ENCODE measurements around the gene MYO9B.
"Not testable (repeated sequence)": the region's sequence is repeated elsewhere in the genome, so short reads cannot be mapped to it uniquely, and the experiment has no call there.

Gene MYO9B

DNA sequence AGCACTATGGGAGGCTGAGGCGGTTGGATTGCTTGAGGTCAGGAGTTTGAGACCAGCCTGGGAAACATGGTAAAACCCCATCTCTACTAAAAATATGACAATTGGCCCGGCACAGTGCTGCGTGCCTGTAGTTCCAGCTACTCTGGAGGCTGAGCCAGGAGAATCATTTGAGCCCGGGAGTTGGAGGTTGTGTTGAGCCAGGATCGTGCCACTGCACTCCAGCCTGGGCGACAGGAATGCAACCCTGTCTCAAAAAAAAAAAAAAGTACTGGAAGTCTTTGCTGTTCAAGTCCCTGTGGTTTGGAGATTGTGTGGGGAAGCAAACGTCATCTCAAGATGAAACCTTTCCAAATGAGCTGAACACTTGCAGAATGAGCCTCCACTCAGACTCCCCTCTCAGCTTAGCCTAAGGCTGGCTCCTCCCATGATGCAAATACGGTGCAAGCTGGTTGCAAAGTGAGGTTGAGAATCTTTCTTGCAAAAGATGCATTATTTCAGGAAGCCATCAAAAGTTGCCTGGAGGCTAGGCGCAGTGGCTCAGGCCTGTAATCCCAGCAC is 46.2 kb downstream of the MYO9B start:
- DNase-seq: no peak

DNA sequence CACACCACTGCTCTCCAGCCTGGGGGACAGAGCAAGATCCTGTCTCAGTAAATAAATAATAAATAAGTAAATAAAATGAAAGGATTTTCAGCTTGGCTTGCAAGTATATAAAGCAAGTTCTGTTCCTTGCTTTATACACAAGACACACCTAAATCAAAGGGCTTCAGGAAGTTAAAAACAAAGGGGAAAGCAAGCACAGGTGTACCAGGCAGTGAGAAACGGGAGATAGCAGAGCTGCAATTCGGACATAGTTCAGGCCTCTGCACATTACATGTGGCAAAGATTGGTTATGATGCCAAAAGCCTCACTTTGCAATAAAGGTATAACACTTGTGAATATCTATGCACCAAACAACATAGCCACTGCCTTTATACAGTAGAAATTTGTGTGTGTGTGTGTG is 47.5 kb downstream of the MYO9B start:
- no peak for DNase-seq

DNA sequence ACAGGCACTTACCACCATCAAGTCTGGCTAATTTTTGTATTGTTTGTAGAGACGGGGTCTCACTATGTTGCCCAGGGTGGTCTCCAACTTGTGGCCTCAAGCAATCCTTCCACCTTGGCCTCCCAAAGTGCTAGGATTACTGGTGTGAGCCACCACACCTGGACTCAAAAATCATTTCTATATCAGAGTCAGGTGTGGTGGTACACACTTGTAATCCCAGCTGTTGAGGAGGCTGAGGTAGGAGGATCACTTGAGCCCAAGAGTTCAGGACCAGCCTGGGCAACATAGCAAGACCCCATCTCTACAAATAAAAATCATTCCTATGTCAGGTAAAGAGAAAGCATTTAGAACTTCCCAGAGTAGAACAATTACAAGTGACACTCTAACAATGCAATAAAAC is 48.4 kb downstream of the MYO9B start:
- DNase-seq: no peak

DNA sequence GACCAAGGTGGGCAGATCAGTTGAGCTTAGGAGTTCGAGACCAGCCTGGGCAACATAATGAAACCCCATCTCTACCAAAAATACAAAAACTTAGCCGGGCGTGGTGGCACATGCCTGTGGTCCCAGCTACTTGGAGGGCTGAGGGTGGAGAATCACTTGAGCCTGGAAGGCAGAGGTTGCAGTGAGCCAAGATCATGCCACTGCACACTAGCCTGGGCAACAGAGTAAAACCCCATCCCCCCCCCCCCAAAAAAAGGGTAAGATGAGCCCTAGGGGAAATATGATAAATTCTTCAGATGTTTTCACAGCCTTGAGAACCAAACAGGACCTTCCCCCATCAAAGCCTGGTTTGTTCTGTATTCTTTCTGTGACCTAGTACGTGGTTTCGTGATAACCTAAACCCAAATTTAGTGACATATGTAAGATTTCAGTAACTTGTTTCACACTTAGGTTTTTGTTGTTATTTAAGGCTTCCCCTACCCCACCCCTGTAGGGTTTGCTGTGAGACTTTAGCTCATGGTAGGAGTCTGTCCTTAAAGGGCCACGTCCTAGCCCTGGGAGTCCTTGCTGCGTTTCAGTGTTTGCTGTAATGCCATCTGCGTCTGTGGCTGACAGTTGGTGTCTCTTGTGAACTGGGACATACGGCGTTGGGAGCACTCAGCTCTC is 49.6 kb downstream of the MYO9B start:
- DNase-seq: no peak

DNA sequence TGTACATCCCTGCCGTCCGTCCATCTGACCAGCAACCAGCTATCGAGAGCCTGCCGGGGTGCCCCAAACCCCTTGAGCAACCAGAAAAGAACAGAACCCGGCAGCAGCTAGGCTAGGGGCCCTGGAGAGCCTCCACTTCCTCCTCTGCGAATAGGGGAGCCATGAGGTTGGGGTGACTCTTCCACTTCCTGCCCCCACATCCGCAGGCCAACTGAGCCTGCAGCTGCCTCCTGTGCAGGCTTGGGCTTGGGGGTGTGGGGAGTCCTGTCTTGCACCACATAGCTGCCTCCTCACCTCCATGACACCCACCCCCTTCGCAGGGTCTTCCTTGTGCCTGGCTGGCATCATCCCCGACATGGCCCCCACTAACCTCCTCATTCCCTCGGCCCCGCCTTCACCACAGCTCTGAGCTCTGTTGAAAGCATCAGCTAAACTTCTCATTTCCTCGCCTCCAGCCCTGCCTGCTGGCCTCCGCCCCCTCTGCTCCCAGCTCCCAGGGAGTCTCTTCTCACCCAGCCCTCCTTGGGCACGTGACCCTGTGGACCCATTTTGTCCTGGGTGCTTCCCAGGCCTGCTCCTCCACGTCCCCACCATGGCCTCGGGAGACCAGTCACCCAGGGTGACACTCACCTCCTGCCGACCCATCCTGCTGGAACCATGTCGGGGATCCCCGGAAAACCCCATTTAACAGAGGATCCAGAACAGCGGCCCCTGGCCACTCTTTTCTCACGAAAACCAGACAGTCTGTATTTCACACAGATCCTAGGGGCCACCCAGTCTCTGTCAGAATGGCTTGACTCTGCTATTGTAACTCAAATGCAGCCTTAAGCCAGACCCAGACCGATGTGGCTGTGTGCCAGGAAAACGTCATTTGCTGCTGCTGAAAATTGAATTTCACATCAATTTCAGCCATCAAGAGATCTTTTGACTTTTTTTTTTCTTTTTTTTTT is 50.4 kb downstream of the MYO9B start:
- DNase-seq: peak; percentile 11

DNA sequence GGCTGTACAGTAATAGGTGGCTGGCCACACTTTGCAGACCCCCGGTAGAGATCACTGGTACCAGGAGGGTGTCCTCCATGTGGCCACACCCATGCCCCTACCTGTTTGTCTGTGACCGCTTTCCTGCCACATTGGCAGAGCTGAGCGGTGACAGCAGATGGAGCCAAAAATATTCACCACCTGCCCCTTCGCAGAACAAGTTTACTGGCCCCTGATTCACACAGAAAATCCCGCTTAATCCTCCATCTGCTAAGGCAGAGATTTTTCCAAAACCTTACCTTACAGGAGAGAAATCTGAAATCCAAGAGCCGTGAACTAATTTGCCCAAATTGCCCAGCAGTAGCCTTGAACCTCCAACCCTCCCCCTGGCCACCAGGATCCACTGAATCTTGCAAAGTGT is 52.1 kb downstream of the MYO9B start:
- DNase-seq: no peak

DNA sequence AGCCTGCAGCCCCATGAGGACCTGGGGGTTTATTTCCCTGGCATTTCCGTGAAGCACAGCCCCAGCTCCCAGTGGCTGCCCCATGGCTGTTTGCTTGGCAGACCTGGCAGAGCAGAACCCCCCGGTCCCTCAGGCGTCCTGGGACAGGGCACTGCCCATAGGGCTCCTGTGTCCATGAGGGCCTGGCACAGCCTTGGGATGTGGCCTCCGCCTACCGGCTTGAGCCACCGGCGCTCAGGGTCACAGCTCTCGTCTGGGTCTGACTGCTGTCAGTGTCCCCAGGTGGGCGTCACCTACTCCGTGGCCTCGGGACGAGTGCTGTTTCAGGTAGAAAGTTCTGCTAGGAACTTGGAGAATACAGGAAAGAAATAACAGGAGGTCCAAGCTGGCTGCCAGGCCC is 52.8 kb downstream of the MYO9B start:
- DNase-seq: no peak

DNA sequence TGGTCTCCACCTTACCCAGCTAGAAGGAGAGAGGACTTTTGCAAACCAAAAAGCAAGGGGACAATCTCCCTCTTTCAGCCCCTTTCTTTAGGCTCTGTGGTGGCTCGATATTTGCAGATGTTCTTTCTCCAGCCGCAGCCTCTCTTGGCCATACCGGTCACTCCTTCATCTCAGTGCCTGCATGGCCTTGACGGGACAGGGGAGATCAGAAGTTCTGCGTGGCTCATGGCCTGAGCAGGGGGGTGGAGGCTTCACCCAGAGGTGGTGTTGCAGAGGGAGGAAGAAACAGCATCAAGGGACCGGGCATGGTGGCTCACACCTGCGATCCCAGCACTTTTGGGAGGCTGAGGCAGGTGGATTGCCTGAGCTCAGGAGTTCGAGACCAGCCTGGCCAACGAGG is 53.2 kb downstream of the MYO9B start:
- DNase-seq: no peak

DNA sequence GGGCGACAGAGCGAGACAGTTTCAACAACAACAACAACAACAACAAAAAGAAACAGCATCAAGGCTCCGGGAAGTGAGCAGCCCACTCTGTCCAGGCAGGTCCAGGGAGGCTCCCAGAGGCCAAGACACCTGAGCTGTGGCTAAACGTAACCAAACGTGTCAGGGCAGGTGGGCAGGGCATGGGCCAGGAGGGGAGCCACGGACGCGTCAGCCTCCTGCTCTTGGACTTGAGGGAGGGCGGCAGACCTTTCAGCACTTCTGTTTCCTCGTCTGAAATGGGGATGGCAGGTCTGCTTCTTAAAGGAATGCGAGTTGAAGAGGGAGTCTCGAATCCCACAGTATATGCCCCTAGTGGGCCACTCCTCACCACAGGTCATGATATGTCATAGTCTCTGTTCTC is 53.8 kb downstream of the MYO9B start:
- no peak for DNase-seq

DNA sequence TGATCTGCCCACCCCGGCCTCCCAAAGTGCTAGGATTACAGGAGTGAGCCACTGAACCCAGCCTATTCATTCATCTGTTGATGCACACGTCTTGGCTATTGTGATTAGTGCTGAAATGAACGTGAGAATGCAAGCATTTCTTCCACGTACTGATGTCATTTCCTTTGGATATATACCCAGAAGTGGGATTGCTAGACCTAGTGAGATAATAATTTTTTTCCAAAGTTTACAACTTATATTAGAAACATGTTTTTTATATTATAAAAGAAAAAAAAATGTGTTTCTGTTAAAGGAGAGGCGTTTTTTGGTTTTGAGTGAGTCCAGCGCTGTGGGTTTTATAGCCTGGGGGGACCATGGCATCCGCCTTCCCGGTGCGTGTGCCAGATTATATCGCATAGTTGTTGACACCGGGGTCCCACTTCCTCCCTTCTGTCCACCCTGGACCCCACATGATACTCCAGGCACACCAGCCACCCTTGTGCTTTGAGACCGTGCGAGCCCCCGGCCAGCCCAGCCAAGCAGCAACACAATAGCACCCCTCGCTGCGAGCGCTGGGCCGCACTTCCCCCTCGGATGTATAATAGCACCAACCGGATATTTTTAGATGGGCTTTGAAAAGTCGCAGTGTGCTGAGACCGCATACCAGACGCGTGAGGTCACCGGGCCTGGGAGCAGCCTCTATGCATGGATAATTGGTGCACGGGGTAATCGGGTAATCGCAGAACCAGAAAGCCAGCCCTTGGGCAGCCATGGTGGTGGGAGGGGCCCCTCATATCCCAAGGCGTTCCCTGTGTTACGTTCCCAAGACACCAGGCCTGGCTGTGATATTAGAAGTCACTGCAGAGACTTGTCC is 59.6 kb downstream of the MYO9B start:
- DNase-seq: peak; percentile 73

DNA sequence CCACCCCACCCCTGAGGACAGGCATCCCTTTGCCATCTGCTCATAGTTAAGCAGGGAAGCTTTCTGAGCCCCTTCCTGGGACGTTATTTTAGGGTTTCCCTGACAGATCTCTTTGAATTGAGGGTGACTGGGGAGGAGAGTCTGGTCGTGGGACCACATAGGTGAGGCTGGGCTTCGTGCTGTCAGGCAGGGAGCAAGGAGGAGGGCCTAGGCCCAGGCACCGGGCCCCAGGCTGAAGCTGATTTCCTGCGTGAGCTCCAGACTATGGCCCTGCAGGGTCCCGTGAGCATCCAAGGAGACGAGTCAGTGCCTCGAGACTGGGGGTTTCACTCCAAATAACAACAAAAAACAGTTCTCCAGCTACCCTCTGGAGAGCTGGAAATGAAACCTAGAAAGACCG is 60.4 kb downstream of the MYO9B start:
- no peak for DNase-seq

DNA sequence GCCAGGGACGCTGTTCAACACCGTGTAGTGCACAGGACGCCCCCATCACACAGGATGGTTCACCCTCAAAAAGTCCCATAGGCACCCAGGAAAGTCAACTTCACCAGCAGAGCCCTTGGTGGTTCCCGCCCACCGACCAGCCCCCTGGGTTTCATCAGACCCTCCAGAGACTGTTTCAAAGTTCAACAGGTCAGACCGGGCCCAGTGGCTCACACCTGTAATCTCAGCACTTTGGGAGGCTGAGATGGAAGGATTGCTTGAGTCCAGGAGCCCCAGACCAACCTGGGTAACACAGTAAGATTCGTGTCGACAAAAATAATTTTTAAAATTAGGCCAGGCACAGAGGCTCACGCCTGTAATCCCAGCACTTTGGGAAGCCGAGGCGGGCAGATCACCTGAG is 61.0 kb downstream of the MYO9B start:
- DNase-seq: no peak

DNA sequence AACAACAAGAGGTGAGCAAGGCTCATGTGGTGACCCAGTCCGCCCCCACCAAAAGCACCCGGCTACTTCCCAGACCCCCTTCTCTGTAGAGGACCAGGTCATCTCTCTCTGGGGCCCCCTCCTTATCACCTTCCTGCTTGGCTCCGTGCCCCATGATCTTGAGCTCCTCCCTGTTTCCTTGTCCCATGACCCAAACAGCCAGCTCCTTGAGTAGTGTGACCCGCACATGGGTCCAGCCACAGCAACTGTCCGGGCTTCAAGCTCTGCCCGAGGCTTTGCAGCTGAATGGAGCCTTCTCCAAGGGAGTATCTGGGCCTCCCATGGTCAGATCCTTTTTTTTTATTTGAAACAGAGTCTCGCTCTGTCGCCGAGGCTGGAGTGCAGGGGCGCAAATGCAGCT is 61.8 kb downstream of the MYO9B start:
- no peak for DNase-seq

DNA sequence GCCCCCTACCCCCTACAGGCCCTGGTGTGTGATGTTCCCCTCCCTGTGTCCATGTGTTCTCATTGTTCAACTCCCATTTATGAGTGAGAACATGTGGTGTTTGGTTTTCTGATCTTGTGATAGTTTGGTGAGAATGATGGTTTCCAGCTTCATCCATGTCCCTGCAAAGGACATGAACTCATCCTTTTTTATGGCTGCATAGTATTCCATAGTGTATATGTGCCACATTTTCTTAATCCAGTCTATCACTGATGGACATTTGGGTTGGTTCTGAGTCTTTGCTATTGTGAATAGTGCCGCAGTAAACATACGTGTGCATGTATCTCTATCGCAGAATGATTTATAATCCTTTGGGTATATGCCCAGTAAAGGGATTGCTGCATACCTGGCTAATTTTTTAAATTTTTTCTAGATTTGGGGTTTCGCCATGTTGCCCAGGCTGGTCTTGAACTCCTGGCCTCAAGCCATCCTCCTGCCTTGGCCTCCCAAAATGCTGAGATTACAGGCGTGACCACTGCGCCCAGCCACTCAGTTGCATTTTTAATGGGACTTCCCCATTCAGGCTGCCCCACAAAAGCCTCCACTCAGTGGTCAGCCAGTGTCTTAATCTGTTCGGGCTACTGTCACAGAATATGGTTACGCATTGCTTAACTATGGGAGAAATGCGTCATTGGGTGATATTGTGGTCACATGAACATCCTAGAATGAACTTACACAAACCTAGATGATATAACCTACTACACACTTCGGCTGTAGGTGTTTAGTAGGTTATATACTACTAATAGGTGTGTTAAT is 62.7 kb downstream of the MYO9B start:
- DNase-seq: not testable (repeated sequence)

DNA sequence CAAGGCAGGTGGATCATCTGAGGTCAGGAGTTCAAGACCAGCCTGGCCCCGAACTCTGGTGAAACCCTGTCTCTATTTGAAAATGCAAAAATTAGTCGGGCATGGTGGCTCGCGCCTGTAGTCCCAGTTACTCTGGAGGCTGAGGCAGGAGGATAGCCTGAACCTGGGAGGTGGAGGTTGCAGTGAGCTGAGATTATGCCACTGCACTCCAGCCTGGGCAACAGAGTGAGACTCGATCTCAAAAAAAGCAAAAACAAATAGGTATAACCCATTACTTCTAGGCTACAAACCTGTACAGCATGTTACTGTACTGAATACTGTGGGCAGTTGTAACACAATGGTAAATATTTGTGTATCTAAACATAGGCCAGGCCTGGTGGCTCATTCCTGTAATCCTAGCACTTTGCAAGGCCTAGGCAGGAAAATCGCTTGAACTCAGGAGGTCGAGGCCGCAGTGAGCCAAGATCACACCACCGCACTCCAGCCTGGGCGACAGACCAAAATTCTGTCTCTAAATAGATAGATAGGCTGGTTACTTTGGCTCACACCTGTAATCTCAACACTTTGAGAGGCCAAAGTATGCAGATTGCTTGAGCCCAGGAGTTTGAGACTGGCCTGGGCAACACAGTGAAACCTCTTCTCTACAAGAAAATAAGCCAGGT is 63.5 kb downstream of the MYO9B start:
- DNase-seq: no peak

DNA sequence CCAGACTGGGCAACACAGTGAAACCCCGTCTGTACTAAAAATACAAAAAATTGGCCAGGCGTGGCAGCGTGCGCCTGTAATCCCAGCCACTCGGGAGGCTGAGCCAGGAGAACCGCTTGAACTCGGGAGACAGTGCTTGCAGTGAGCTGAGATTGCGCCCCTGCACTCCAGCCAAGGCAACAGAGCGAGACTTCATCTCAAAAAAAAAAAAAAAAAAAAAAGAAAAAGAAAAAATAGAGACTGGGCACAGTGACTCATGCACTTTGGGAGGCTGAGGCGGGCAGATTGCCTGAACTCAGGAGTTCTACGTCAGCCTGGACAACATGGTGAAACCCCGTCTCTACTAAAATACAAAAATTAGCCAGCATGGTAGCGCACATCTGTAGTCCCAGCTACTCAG is 69.2 kb downstream of the MYO9B start:
- not testable (repeated sequence) for DNase-seq

DNA sequence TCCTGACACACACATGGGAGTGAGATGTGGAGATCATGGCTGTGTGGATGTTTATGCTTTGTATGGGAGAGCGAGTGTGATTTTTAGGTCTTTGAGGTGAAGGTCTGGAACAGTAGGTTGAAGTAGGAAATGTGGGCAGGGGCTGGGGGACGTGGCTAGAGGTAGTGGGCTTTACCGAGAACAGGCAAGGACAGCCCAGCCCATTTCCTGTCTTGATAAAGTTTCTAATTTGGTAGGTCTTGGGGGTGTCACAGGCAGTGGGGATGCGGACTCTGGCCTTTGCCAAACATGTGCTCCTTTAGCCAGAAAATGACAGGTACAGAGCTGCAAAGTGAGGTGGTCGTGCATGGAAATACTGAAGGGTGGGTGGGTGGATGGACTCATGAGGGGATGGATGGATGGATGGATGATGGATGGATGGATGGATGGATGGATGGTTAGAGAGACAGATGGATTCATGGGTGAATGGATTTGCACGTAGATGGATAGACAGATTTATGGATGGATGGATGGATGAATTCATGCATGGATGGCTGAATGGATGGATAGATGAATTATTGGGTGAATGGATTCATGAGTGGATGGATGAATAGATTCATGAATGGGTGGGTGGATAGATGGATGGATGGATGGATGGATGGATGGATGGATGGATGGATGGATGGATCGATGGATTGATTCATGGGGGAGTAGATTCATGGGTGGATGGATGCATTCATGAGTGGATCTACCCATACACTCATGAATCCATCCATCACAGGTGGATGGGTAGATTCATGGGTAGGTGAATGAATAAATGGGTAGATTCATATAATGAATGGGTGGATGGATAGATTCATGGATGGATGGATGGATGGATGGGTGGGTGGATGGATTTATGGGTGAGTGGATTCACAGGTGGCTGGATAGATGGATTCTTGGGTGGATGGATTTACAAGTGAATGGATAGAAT is 70.2 kb downstream of the MYO9B start:
- DNase-seq: no peak

DNA sequence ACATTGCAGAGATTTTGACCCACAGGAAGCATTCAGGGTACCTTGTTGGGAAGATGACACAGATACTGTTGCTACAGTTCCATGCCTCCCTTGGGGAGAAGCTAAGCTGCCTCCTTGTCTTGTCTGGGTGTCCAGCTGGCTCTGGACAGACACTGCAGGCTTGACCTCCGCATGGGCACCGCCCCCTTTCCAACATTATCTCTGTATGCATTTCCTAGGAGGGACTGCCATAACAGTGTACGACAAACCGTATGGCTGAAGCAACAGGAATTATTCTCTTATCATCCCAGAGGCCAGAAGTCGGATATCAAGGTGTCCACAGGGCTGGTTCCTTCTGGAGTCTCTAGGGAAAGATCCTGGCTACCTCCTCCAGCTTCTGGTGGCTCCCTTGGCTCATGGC is 72.6 kb downstream of the MYO9B start:
- DNase-seq: no peak

DNA sequence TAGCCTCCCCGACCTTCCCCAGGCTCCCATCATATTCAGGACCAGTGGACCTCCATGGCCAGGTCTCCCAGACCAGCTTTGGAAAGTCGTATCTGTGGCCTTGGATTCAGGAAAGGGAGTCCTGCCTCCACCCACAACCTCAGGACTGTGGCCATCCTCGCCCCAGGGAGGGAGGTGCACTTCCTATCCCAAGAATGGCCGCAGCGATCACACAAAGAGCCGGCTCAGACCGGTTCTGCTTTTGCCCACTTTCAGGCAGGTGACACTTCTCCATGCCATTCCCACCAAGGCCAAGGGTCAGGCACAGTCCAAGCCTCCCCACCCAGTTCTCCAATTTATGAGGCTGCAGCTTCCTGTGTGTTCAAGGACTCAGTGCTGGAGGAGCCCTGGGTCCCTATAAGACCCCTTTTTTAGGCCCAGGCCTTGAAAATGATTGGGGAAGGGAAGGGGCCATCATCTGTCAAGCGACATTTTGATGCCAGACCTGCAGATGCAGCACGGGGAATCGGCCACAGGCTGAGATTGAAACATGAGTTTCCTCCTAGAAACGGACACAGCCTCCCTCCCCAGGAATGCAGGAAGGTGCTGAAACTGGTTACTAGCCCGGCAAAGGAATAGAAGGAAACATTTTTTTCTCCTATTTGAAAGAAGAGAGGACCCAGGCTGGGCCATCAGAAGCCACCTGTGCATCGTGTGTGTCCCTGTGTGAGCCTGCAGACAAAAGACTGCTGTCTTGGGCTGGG is 74.0 kb downstream of the MYO9B start:
- DNase-seq: no peak

DNA sequence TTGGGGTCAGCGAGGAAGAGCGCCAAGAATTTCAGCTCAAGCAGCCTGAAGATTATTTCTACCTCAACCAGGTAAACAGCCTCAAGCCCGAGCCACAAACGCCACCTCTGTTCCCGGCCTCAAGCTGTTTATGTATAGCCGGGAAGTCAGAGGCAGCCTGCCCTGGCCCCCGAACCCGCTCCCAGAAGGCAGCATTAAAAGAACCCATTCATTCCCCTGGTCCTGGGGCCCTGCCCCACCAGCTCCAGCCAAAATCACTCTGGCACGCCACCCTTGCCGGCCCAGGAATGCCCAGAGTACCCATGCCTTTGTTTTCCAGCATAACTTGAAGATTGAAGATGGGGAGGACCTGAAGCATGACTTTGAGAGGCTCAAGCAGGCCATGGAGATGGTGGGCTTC is 78.4 kb downstream of the MYO9B start:
- no peak for DNase-seq
